ENCODE results near the gene SYT7.

The SYT7 gene

GRCh38 chr11:61486011-61486620 lies 94.8 kb downstream of the SYT7 start:
- no peaks in the 10 kb centered on the region for H3K27me3 ChIP-seq (ENCODE audit: insufficient read depth, low read length, poor library complexity)
- H3K4me2 ChIP-seq (ENCODE audit: insufficient read depth, low read length): no peak overlapping the region
- no peaks in the 10 kb centered on the region for H3K79me2 ChIP-seq (ENCODE audit: insufficient read depth, low read length)
- H3K36me3 ChIP-seq (ENCODE audit: insufficient read depth, low read length): no peaks in the 10 kb centered on the region
- no peak for DNase-seq
- no peak overlapping the region for H3K9ac ChIP-seq (ENCODE audit: low read depth, low read length)
- no peaks in the 10 kb centered on the region for H3K9me3 ChIP-seq (ENCODE audit: insufficient read depth, low read length, severe bottlenecking)
- H3K27ac ChIP-seq (ENCODE audit: low read length): no peak overlapping the region
- ATAC-seq (ENCODE audit: insufficient read depth, low read depth): peak; percentile 46; the same call in 1 of the 3 replicates
- TF ChIP-seq, protein P1, sequence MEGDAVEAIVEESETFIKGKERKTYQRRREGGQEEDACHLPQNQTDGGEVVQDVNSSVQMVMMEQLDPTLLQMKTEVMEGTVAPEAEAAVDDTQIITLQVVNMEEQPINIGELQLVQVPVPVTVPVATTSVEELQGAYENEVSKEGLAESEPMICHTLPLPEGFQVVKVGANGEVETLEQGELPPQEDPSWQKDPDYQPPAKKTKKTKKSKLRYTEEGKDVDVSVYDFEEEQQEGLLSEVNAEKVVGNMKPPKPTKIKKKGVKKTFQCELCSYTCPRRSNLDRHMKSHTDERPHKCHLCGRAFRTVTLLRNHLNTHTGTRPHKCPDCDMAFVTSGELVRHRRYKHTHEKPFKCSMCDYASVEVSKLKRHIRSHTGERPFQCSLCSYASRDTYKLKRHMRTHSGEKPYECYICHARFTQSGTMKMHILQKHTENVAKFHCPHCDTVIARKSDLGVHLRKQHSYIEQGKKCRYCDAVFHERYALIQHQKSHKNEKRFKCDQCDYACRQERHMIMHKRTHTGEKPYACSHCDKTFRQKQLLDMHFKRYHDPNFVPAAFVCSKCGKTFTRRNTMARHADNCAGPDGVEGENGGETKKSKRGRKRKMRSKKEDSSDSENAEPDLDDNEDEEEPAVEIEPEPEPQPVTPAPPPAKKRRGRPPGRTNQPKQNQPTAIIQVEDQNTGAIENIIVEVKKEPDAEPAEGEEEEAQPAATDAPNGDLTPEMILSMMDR (IDR thresholded peaks at IDR 0.05; ENCODE audit: borderline replicate concordance, extremely low read depth, low read length, poor library complexity, severe bottlenecking): no peak
- TF ChIP-seq EZH2 (IDR thresholded peaks at IDR 0.05; ENCODE audit: borderline replicate concordance, low read depth, low read length, severe bottlenecking): no peak
- H3K4me1 ChIP-seq (ENCODE audit: insufficient read depth, low read length): no peaks in the 10 kb centered on the region
- no peaks in the 10 kb centered on the region; the same call in 1 of the 2 replicates for H4K20me1 ChIP-seq (ENCODE audit: insufficient read depth, low read length)
- no peak overlapping the region for H3K4me3 ChIP-seq (ENCODE audit: low read depth in 1 of 2, low read length in 2 of 2)
- no peak overlapping the region for H2AFZ ChIP-seq (ENCODE audit: low read depth, low read length)

- Histone ChIP-seq H3K4me1 (ENCODE audit: insufficient read depth, low read length) (no peaks in the 10 kb centered on the region), H3K9ac (ENCODE audit: low read depth, low read length) (no peak overlapping the region), H3K9me3 (ENCODE audit: insufficient read depth, low read length, severe bottlenecking) (no peaks in the 10 kb centered on the region), H3K4me3 (ENCODE audit: low read depth in 1 of 2, low read length in 2 of 2) (no peak overlapping the region), H3K27ac (ENCODE audit: low read length) (no peak overlapping the region), H3K27me3 (ENCODE audit: insufficient read depth, low read length, poor library complexity) (no peaks in the 10 kb centered on the region), H3K79me2 (ENCODE audit: insufficient read depth, low read length) (no peaks in the 10 kb centered on the region), H3K36me3 (ENCODE audit: insufficient read depth, low read length) (no peaks in the 10 kb centered on the region), H3K4me2 (ENCODE audit: insufficient read depth, low read length) (no peak overlapping the region), H2AFZ (ENCODE audit: low read depth, low read length) (no peak overlapping the region), H4K20me1 (ENCODE audit: insufficient read depth, low read length) (no peaks in the 10 kb centered on the region; the same call in 1 of the 2 replicates)
- DNase-seq: no peak
- TF ChIP-seq, protein P1 (IDR thresholded peaks at IDR 0.05; ENCODE audit: borderline replicate concordance, extremely low read depth, low read length, poor library complexity, severe bottlenecking): no peak
- ATAC-seq (ENCODE audit: insufficient read depth, low read depth): no peak
Observed at GRCh38 chr11:61485080-61485479, 95.8 kb downstream of the SYT7 start.

GRCh38 chr11:61484541-61484940 lies 96.3 kb downstream of the SYT7 start:
- Histone ChIP-seq H3K27me3 (ENCODE audit: insufficient read depth, low read length, poor library complexity) (no peaks in the 10 kb centered on the region), H4K20me1 (ENCODE audit: insufficient read depth, low read length) (no peaks in the 10 kb centered on the region; the same call in 1 of the 2 replicates), H3K79me2 (ENCODE audit: insufficient read depth, low read length) (no peaks in the 10 kb centered on the region), H3K9ac (ENCODE audit: low read depth, low read length) (no peak overlapping the region), H3K4me3 (ENCODE audit: low read depth in 1 of 2, low read length in 2 of 2) (no peak overlapping the region), H3K9me3 (ENCODE audit: insufficient read depth, low read length, severe bottlenecking) (no peaks in the 10 kb centered on the region), H3K4me2 (ENCODE audit: insufficient read depth, low read length) (no peak overlapping the region), H3K36me3 (ENCODE audit: insufficient read depth, low read length) (no peaks in the 10 kb centered on the region), H3K27ac (ENCODE audit: low read length) (no peak overlapping the region), H2AFZ (ENCODE audit: low read depth, low read length) (no peak overlapping the region), H3K4me1 (ENCODE audit: insufficient read depth, low read length) (no peaks in the 10 kb centered on the region)
- TF ChIP-seq, protein P1 (IDR thresholded peaks at IDR 0.05; ENCODE audit: borderline replicate concordance, extremely low read depth, low read length, poor library complexity, severe bottlenecking): no peak
- no peak for TF ChIP-seq EZH2 (IDR thresholded peaks at IDR 0.05; ENCODE audit: borderline replicate concordance, low read depth, low read length, severe bottlenecking)
- ATAC-seq (ENCODE audit: insufficient read depth, low read depth): no peak
- no peak for DNase-seq

All from DND-41 (cell line).